GM12878 (cell line): ENCODE results near the gene DAAM2. TPM values are rescaled to one million over a fixed set of nuclear protein-coding genes. Genes with fewer than 3 reads are reported as not detected.

Experiments used
- CEBPB ChIP-seq, 2 experiments: fragments of 150-350 bp in 1 of 2; IDR thresholded peaks; 2 replicates each; pipeline ENCODE4 v1.6.1; 2012 to 2014; ENCODE audit warnings: low read depth in 2 of 2, low read length in 2 of 2, borderline replicate concordance in 1 of 2, inconsistent platforms in 1 of 2
- CUX1 ChIP-seq: IDR thresholded peaks from 2 replicates; pipeline ENCODE4 v1.6.1; 2012; ENCODE audit warnings: improper control_type of control experiment, low read depth, low read length; ENCODE audit not compliant: insufficient replicate concordance
- FOS ChIP-seq: IDR thresholded peaks from 3 replicates; pipeline ENCODE4 v1.6.1; 2011; ENCODE audit warnings: borderline replicate concordance; ENCODE audit not compliant: insufficient read length; ENCODE audit errors: extremely low read depth
- polyA plus RNA-seq, 11 experiments: library from polyadenylated mRNA; depleted of rRNA in 4 of 11; unstranded in 6 of 11; stranded (reverse) in 5 of 11; fragments of >200 nt; fragmentation: Nextera tagmentation in 4 of 11; fragmentation: Illumina TruSeq in 1 of 11; extraction: Ambion mirVana in 4 of 11; extraction: Trizol in 1 of 11; gene quantifications; 1 replicate in 1 of 11; 2 replicates in 10 of 11; pipeline versions ENCODE4 v1.2.1 to v1.2.3, GENCODE V29; 2011 to 2016; ENCODE audit warnings: inconsistent platforms in 2 of 11, missing spikeins in 2 of 11, low read depth in 1 of 11
- total RNA-seq, 4 experiments: library from RNA; depleted of rRNA in 3 of 4; stranded (reverse); fragments of >200 nt in 3 of 4; fragmentation: Illumina TruSeq in 1 of 4; extraction: Trizol in 1 of 4; gene quantifications; 2 replicates each; pipeline versions ENCODE4 v1.2.1 to v1.2.3, GENCODE V29; 2013 to 2021
- TF ChIP-seq, protein P1 (sequence below): fragments of 450-650 bp; IDR thresholded peaks from 2 replicates; pipeline ENCODE4 v1.6.1; 2017; ENCODE audit warnings: mild to moderate bottlenecking, moderate library complexity

DAAM2 gene
- total and polyA plus RNA-seq, 10 of the 15 experiments (the other 5 are each of a cell fraction or from before 2014, with no cell fraction given): 0.05 to 0.22 TPM; not detected in 8

- TF ChIP-seq, protein P1, sequence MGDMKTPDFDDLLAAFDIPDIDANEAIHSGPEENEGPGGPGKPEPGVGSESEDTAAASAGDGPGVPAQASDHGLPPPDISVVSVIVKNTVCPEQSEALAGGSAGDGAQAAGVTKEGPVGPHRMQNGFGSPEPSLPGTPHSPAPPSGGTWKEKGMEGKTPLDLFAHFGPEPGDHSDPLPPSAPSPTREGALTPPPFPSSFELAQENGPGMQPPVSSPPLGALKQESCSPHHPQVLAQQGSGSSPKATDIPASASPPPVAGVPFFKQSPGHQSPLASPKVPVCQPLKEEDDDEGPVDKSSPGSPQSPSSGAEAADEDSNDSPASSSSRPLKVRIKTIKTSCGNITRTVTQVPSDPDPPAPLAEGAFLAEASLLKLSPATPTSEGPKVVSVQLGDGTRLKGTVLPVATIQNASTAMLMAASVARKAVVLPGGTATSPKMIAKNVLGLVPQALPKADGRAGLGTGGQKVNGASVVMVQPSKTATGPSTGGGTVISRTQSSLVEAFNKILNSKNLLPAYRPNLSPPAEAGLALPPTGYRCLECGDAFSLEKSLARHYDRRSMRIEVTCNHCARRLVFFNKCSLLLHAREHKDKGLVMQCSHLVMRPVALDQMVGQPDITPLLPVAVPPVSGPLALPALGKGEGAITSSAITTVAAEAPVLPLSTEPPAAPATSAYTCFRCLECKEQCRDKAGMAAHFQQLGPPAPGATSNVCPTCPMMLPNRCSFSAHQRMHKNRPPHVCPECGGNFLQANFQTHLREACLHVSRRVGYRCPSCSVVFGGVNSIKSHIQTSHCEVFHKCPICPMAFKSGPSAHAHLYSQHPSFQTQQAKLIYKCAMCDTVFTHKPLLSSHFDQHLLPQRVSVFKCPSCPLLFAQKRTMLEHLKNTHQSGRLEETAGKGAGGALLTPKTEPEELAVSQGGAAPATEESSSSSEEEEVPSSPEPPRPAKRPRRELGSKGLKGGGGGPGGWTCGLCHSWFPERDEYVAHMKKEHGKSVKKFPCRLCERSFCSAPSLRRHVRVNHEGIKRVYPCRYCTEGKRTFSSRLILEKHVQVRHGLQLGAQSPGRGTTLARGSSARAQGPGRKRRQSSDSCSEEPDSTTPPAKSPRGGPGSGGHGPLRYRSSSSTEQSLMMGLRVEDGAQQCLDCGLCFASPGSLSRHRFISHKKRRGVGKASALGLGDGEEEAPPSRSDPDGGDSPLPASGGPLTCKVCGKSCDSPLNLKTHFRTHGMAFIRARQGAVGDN: no peak
- no peak for TF ChIP-seq CUX1
- TF ChIP-seq FOS: no peak
- no peak for TF ChIP-seq CEBPB (IDR thresholded peaks at IDR 0.05; ENCODE audit: borderline replicate concordance in 1 of 2, low read depth in 2 of 2, low read length in 2 of 2)
- TF ChIP-seq, all 136 proteins: peak for 0
These were observed 42.7 kb downstream of the DAAM2 start (continued) for GRCh38 chr6:39834866-39835265.
